ENCODE data around the gene RHBDF1. TPM values are rescaled to one million over a fixed set of nuclear protein-coding genes. Genes with fewer than 3 reads are reported as not detected.

RHBDF1 gene
- total and polyA plus RNA-seq, 2 of the 13 experiments (the other 11 are each of a cell fraction or from before 2014, with no cell fraction given) = 5.4 to 26.9 TPM

GRCh38 chr16:89391-90302 lies 17.2 kb upstream of the RHBDF1 start:
- TF ChIP-seq, protein P1, sequence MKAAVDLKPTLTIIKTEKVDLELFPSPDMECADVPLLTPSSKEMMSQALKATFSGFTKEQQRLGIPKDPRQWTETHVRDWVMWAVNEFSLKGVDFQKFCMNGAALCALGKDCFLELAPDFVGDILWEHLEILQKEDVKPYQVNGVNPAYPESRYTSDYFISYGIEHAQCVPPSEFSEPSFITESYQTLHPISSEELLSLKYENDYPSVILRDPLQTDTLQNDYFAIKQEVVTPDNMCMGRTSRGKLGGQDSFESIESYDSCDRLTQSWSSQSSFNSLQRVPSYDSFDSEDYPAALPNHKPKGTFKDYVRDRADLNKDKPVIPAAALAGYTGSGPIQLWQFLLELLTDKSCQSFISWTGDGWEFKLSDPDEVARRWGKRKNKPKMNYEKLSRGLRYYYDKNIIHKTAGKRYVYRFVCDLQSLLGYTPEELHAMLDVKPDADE (CRISPR knock-in tag; IDR thresholded peaks at IDR 0.05) = no peak
- no peak for TF ChIP-seq GLMP (CRISPR knock-in tag; IDR thresholded peaks at IDR 0.05; ENCODE audit: borderline replicate concordance)
- TF ChIP-seq AGO2 (optimal IDR thresholded peaks at IDR 0.05; ENCODE audit: low read depth, low read length) = peak; percentile 85
- TF ChIP-seq RBFOX2 (IDR thresholded peaks at IDR 0.05; ENCODE audit: low read depth, low read length) = peak; percentile 13
- Histone ChIP-seq H3K27ac (ENCODE audit: extremely low read length, insufficient read depth, low read length) (no peak overlapping the region), H3K36me3 (replicated peaks in 1 of 2; ENCODE audit: control insufficient read depth in 1 of 2, insufficient read depth in 2 of 2, low read length in 2 of 2) (peaks cover 21 to 30% of the 10 kb centered on the region in 2 experiments; a peak in 4 of 5 replicates), H3K4me1 (ENCODE audit: insufficient read depth, low read length) (no peaks in the 10 kb centered on the region), H2AFZ (ENCODE audit: low read length) (no peak overlapping the region), H3K9me3 (ENCODE audit: low read length) (no peaks in the 10 kb centered on the region), H4K20me1 (ENCODE audit: insufficient read depth, low read length) (no peaks in the 10 kb centered on the region), H3K9ac (ENCODE audit: insufficient read depth, low read depth, low read length) (no peak overlapping the region), H3K79me2 (ENCODE audit: insufficient read depth, low read length) (no peaks in the 10 kb centered on the region), H3K27me3 (ENCODE audit: control insufficient read depth in 1 of 2, insufficient read depth in 2 of 2, low read length in 2 of 2) (no peaks in the 10 kb centered on the region), H3K4me3 (replicated peaks in 1 of 3; ENCODE audit: insufficient read depth in 1 of 3, low read depth in 2 of 3, low read length in 3 of 3) (no peak overlapping the region), H3K4me2 (ENCODE audit: low read depth, low read length) (no peak overlapping the region)
- DNase-seq (ENCODE audit: low spot score) (no peak), FAIRE-seq (no peak), ATAC-seq (no peak)
- POLR2A ChIA-PET = no interaction called here
- BruUV-seq (replicated peaks) = no TSS peak
- WGBS (ENCODE audit: low lambda C conversion rate) = 92% methylated on average over 5 of the region's 30 CpGs
- intact Hi-C loops (cut with micrococcal nuclease; ENCODE audit: unreplicated experiment) (no loop called here), in situ Hi-C loops (cut with HindIII; ENCODE audit: extremely low pct_ligation_motif_present, low pct_unique_long_range_greater_than_20kb) (no loop called here)
- CTCF ChIA-PET (ENCODE audit: low intra/inter-chr PET ratio, low total read pairs) = no interaction called here

Data from HepG2 (cell line).